Ovary (tissue), 9 donors: Measurements from ENCODE around the gene CCDC178. TPM values are rescaled to one million over a fixed set of nuclear protein-coding genes. Genes with fewer than 3 reads are reported as not detected.

Experiments used
- DNase-seq, 5 donors: peaks; one replicate each; pipeline ENCODE4 v3.0.0-alpha.2; 2019 to 2020
- H3K27ac ChIP-seq, 2 donors: fragments of 200-600 bp; one replicate each; pipeline versions ENCODE4 v1.5.1 to v1.8.0; 2019 to 2022
- H3K27me3 ChIP-seq: fragments of 200-600 bp; one replicate; pipeline ENCODE4 v1.8.0; 2022
- H3K36me3 ChIP-seq: fragments of 200-600 bp; sonication (generic); one replicate; pipeline ENCODE4 v1.5.1; 2019
- H3K4me1 ChIP-seq: one replicate; pipeline ENCODE4 v1.8.1; 2013; ENCODE audit warnings: mild to moderate bottlenecking, moderate library complexity; ENCODE audit not compliant: insufficient read depth
- H3K4me3 ChIP-seq: fragments of 200-600 bp; sonication (generic); one replicate; pipeline ENCODE4 v1.5.1; 2017
- H3K9me3 ChIP-seq, 2 donors: fragments of 200-600 bp in 1 of 2; sonication (generic) in 1 of 2; one replicate each; pipeline versions ENCODE4 v1.5.1 to v1.8.1; 2013 to 2019; ENCODE audit warnings: mild to moderate bottlenecking in 1 of 2, moderate library complexity in 1 of 2
- CTCF ChIP-seq, 3 donors: fragments of 450-650 bp in 2 of 3; fragments of 200-600 bp in 1 of 3; IDR thresholded peaks; one replicate each; pipeline versions ENCODE4 v1.5.1 to v1.8.0; 2016 to 2022; ENCODE audit warnings: antibody characterized with exemption in 3 of 3, mild to moderate bottlenecking in 1 of 3
- EP300 ChIP-seq: sonication (generic); formaldehyde crosslinking; IDR thresholded peaks from one replicate; pipeline ENCODE4 v1.6.1; 2017; ENCODE audit warnings: antibody characterized with exemption
- POLR2A ChIP-seq: fragments of 450-650 bp; IDR thresholded peaks from one replicate; pipeline ENCODE4 v1.6.1; 2017; ENCODE audit warnings: antibody characterized with exemption, mild to moderate bottlenecking, moderate library complexity
- WGBS, 3 donors: extraction: QIAGEN DNeasy Blood & Tissue Kit in 1 of 3; methylation state at CpG; one replicate each; pipeline versions ENCODE4 v1.1.5 to v1.1.7; 2013 to 2017; 5-methylcytosine and 5-hydroxymethylcytosine counted together
- intact Hi-C, 4 donors: fragments of 100-400 bp; cut with DNase I; formaldehyde crosslinking; loops; one replicate each; pipeline versions ENCODE4 v1.11.0 to v1.15.1; 2022 to 2023
- polyA plus RNA-seq, 2 donors: library from polyadenylated mRNA; stranded (reverse); fragments of 200-250 nt in 1 of 2; fragments of 350-450 nt in 1 of 2; fragmentation: Illumina TruSeq in 1 of 2; extraction: RNeasy Lipid Tissue Mini Kit (QIAGEN cat#74804) in 1 of 2; gene quantifications; one replicate each; pipeline ENCODE4 v1.2.3, GENCODE V29; 2013 to 2014
- total RNA-seq, 7 donors: library from RNA; depleted of rRNA in 2 of 7; stranded (reverse); fragments of >200 nt in 2 of 7; fragmentation: NEBNext Ultra II Directional in 3 of 7; extraction: Animal tissue kit (Norgen Biotek cat#: 25700) in 3 of 7; gene quantifications; one replicate each; pipeline versions ENCODE4 v1.1.0 to v1.2.4, GENCODE V29; 2016 to 2023
- donor health status: DM: no; HTN: no; CAD: no; lungs with moderate emphysema.
- donor health status: DM: no; HTN: no; CAD: no.
- donor health status: Bipolar disorder and iron deficiency.
- donor health status: DM: yes; HTN: yes; CAD: no.
- donor health status: DM: no; HTN: no; CAD: no.
- donor health status: DM: yes; HTN: yes; CAD: no.

The CCDC178 gene
- total and polyA plus RNA-seq, 9 donors = 2.4 to 11.8 (median 5.1) TPM

GRCh38 chr18:33470216-33470615 is 29.7 kb upstream of the CCDC178 start:
- Histone ChIP-seq H3K4me1 (no peaks in the 10 kb centered on the region), H3K4me3 (no peak overlapping the region), H3K27ac (no peak overlapping the region), H3K9me3 (no peaks in the 10 kb centered on the region), H3K27me3 (no peaks in the 10 kb centered on the region), H3K36me3 (no peaks in the 10 kb centered on the region)
- no peak for TF ChIP-seq POLR2A
- no peak for TF ChIP-seq CTCF (IDR thresholded peaks at IDR 0.05)
- DNase-seq = no peak
- WGBS, 3 donors = 12 to 34% (median 13%) methylated on average over 2 of the region's 2 CpGs
- intact Hi-C loops = no loop called here

DNA sequence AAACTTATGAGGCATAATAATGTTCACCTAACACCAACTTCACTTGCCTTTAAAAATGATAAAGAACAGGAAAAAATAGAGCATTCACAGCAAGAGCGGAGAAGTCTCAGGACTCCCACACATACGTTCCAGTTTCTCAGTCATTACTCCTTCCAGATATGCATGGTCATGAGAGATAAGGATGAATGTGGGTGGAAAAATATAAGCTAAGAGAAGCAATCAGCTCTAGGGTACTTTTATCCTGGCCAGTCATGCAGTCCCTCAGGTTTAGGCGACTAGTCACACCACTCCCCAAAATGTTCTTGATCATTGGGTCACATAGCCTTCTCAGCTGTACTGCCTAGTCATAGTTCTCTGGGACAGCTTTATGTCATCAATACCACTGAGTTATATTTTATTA is 29.2 kb upstream of the CCDC178 start:
- intact Hi-C loops = no loop called here
- TF ChIP-seq CTCF (IDR thresholded peaks at IDR 0.05) = no peak
- TF ChIP-seq EP300 = no peak
- TF ChIP-seq POLR2A = no peak
- H3K4me3 ChIP-seq = no peak overlapping the region
- no peaks in the 10 kb centered on the region for H3K9me3 ChIP-seq
- no peaks in the 10 kb centered on the region for H3K27me3 ChIP-seq
- no peaks in the 10 kb centered on the region for H3K36me3 ChIP-seq
- H3K27ac ChIP-seq = no peak overlapping the region
- H3K4me1 ChIP-seq = no peaks in the 10 kb centered on the region
- WGBS, 3 donors = 7 to 19% (median 15%) methylated on average over 3 of the region's 3 CpGs
- no peak for DNase-seq

- no peak overlapping the region for H3K4me3 ChIP-seq
- H3K36me3 ChIP-seq = no peaks in the 10 kb centered on the region
- H3K9me3 ChIP-seq = no peaks in the 10 kb centered on the region
- H3K4me1 ChIP-seq = no peaks in the 10 kb centered on the region
- intact Hi-C loops = no loop called here
- DNase-seq = no peak
- no peak overlapping the region for H3K27ac ChIP-seq
- 94 to 95% (median 94%) methylated on average over 1 of the region's 1 CpG for WGBS, 3 donors
- no peaks in the 10 kb centered on the region for H3K27me3 ChIP-seq
- TF ChIP-seq CTCF (IDR thresholded peaks at IDR 0.05) = no peak
- no peak for TF ChIP-seq EP300
- TF ChIP-seq POLR2A = no peak
These were observed 27.0 kb upstream of the CCDC178 start for GRCh38 chr18:33467531-33467930.

GRCh38 chr18:33466822-33467221 is 26.3 kb upstream of the CCDC178 start:
- no peak for DNase-seq
- TF ChIP-seq POLR2A (no peak), EP300 (no peak), CTCF (IDR thresholded peaks at IDR 0.05) (no peak)
- H3K36me3 ChIP-seq = no peaks in the 10 kb centered on the region
- H3K9me3 ChIP-seq = no peaks in the 10 kb centered on the region
- no peaks in the 10 kb centered on the region for H3K4me1 ChIP-seq
- 95 to 100% (median 95%) methylated on average over 1 of the region's 1 CpG for WGBS, 3 donors
- H3K4me3 ChIP-seq = no peak overlapping the region
- no peaks in the 10 kb centered on the region for H3K27me3 ChIP-seq
- no peak overlapping the region for H3K27ac ChIP-seq
- intact Hi-C loops = no loop called here

- no peak for DNase-seq
- 67 to 87% (median 74%) methylated on average over 1 of the region's 1 CpG for WGBS, 3 donors
- no peak overlapping the region for H3K4me3 ChIP-seq
- no peak for TF ChIP-seq POLR2A
- TF ChIP-seq CTCF (IDR thresholded peaks at IDR 0.05) = no peak
- TF ChIP-seq EP300 = no peak
- intact Hi-C loops = no loop called here
- H3K36me3 ChIP-seq = no peaks in the 10 kb centered on the region
- no peaks in the 10 kb centered on the region for H3K27me3 ChIP-seq
- no peaks in the 10 kb centered on the region for H3K4me1 ChIP-seq
- H3K9me3 ChIP-seq = no peaks in the 10 kb centered on the region
- H3K27ac ChIP-seq = no peak overlapping the region
These were observed 20.2 kb upstream of the CCDC178 start for GRCh38 chr18:33460681-33461080.
